Measurements from ENCODE around the gene NPEPL1. TPM values are rescaled to one million over a fixed set of nuclear protein-coding genes. Genes with fewer than 3 reads are reported as not detected.
A peak's percentile ranks its signal among the peaks of the same experiment; 100 is the strongest.

Gene NPEPL1
- total RNA-seq, 1 experiment from 2014 or later: 31.1 TPM

DNA sequence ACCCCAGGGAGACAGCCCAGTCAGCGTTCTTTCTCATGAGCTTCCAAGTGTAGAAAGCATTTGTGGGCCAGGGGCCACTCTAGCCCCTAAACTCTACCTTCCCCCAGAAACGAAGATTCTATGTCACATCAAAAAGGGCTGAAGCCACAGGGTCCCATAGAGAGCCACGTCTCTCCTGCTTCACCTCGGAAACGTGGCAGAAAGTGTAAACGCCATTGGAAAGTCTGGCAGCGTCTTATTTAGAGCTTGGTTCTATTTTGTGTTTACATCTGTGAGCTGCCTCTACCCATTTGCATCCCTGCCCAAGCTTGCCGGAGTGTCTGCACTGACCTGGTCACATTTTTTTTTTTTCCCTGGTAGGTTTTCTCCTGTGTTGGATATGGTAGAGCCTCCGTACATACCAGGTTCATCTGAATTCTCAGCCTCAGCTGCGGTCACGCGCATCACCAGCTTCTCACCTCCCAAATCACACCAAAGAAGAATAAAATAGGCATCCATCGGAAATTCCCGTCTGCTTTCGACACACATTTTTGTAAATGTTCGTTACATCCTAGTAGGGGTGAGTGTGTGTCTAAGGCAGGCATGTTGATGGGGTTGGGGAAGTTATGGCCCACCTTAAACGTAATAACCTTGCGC, 62.6 kb downstream of the NPEPL1 start:
- TF ChIP-seq, protein P1, sequence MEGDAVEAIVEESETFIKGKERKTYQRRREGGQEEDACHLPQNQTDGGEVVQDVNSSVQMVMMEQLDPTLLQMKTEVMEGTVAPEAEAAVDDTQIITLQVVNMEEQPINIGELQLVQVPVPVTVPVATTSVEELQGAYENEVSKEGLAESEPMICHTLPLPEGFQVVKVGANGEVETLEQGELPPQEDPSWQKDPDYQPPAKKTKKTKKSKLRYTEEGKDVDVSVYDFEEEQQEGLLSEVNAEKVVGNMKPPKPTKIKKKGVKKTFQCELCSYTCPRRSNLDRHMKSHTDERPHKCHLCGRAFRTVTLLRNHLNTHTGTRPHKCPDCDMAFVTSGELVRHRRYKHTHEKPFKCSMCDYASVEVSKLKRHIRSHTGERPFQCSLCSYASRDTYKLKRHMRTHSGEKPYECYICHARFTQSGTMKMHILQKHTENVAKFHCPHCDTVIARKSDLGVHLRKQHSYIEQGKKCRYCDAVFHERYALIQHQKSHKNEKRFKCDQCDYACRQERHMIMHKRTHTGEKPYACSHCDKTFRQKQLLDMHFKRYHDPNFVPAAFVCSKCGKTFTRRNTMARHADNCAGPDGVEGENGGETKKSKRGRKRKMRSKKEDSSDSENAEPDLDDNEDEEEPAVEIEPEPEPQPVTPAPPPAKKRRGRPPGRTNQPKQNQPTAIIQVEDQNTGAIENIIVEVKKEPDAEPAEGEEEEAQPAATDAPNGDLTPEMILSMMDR (conservative IDR thresholded peaks at IDR 0.05): no peak

More for the DNA sequence above, 62.6 kb downstream of the NPEPL1 start:
- peaks cover 0 to 12% (median 3%) of the 10 kb centered on the region in 3 experiments; a peak in 4 of 7 replicates for H3K36me3 Mint-ChIP-seq (ENCODE audit: insufficient read depth in 1 of 3, low read depth in 3 of 3)
- Histone ChIP-seq H3K9me3 (ENCODE audit: control insufficient read depth, low read depth, low read length) (no peaks in the 10 kb centered on the region), H3K18ac (ENCODE audit: insufficient read length, low read depth, low read length) (no peak overlapping the region), H2BK5ac (ENCODE audit: insufficient read length, low read length) (no peak overlapping the region), H2BK120ac (ENCODE audit: low read depth, low read length, poor library complexity, severe bottlenecking) (no peak overlapping the region), H3K23ac (ENCODE audit: insufficient read length, low read depth, low read length) (no peak overlapping the region), H4K5ac (ENCODE audit: insufficient read length, low read depth, low read length) (no peak overlapping the region), H3K79me1 (ENCODE audit: insufficient read depth, low read depth, low read length, poor library complexity, severe bottlenecking) (no peaks in the 10 kb centered on the region), H3T11ph (ENCODE audit: low read length) (no peak overlapping the region), H3K4me2 (ENCODE audit: insufficient read depth, insufficient read length, low read length) (no peak overlapping the region), H3K79me2 (ENCODE audit: insufficient read depth, low read length) (no peaks in the 10 kb centered on the region), H2AFZ (ENCODE audit: low read length) (no peak overlapping the region), H3K14ac (ENCODE audit: insufficient read depth, low read length) (no peak overlapping the region; the same call in 1 of the 2 replicates), H3K4me1 (ENCODE audit: insufficient read depth, low read length) (peaks cover 15% of the 10 kb centered on the region), H2BK12ac (ENCODE audit: insufficient read length, low read depth, low read length) (no peak overlapping the region), H3K4ac (ENCODE audit: low read depth, low read length) (no peak overlapping the region), H3K27ac (ENCODE audit: insufficient read length, low read depth, low read length) (no peak overlapping the region), H4K20me1 (ENCODE audit: control insufficient read depth, insufficient read depth, insufficient read length) (no peaks in the 10 kb centered on the region), H2AK5ac (ENCODE audit: insufficient read length, low read length) (no peak overlapping the region), H3K56ac (ENCODE audit: insufficient read length, low read depth, low read length) (no peak overlapping the region), H2BK15ac (ENCODE audit: low read depth, low read length) (no peak overlapping the region), H3K27me3 (ENCODE audit: insufficient read depth, low read length) (no peaks in the 10 kb centered on the region; the same call in 1 of the 2 replicates), H4K91ac (ENCODE audit: insufficient read length, low read depth, low read length) (no peak overlapping the region), H4K8ac (replicated peaks; ENCODE audit: insufficient read length, low read depth, low read length) (no peak overlapping the region), H3K9ac (ENCODE audit: extremely low read depth, insufficient read length, low read length) (no peak overlapping the region), H3K23me2 (ENCODE audit: insufficient read length, low read depth, low read length, poor library complexity, severe bottlenecking) (no peaks in the 10 kb centered on the region), H2BK20ac (ENCODE audit: low read depth, low read length, poor library complexity, severe bottlenecking) (no peak overlapping the region)
- no peak overlapping the region; a peak in 1 of 5 replicates for H3K4me3 Mint-ChIP-seq
- H3K4me1 Mint-ChIP-seq: peaks cover 39 to 54% of the 10 kb centered on the region in 2 experiments
- peak; percentile 10 for DNase-seq
- peaks cover 0 to 3% of the 10 kb centered on the region in 2 experiments; a peak in 3 of 5 replicates for H3K9me3 Mint-ChIP-seq
- no CpG with 5 or more reads among the region's 18 CpGs for WGBS (ENCODE audit: extremely low coverage, insufficient read length, low lambda C conversion rate)
- H3K27ac Mint-ChIP-seq: no peak overlapping the region
- H3K27me3 Mint-ChIP-seq (ENCODE audit: low read depth): peaks cover 93% of the 10 kb centered on the region

Data from H9 (cell line).